SK-N-SH (cell line): Measurements from ENCODE around the gene CELF4. TPM values are rescaled to one million over a fixed set of nuclear protein-coding genes. Genes with fewer than 3 reads are reported as not detected.

Source experiments
- CTCF ChIA-PET: fragments of 300-600, 350-600 bp; formaldehyde crosslinking; extraction: SDS; loops from one replicate; lab custom pipeline; 2021; lab: Yijun Ruan, JAX
- POLR2A ChIA-PET: fragments of 350-600 bp; sonication (Branson Sonifier 250); formaldehyde crosslinking; extraction: SDS; loops from one replicate; lab custom pipeline; 2020; ENCODE audit warnings: antibody characterized with exemption, inconsistent platforms; lab: Yijun Ruan, JAX
- DNase-seq: peaks from one replicate; pipeline ENCODE4 v3.0.0; 2012
- H2AFZ ChIP-seq: fragments of 200-600 bp; sonication (generic); 2 replicates; pipeline ENCODE4 v1.8.1; 2016; ENCODE audit warnings: antibody characterized with exemption, mild to moderate bottlenecking, low read depth
- H3F3A ChIP-seq: fragments of 200-600 bp; sonication (generic); replicated peaks from 2 replicates; pipeline ENCODE3; 2016; ENCODE audit warnings: antibody characterized with exemption, mild to moderate bottlenecking; ENCODE audit not compliant: insufficient read depth
- H3K27ac ChIP-seq, 2 experiments: fragments of 200-500 bp in 1 of 2; fragments of 200-600 bp in 1 of 2; sonication (Bioruptor generic) in 1 of 2; sonication (generic), shearing (Covaris generic) in 1 of 2; 2 replicates each; pipeline versions ENCODE4 v1.5.1 to v1.6.1; 2014 to 2016; ENCODE audit warnings: low read depth in 2 of 2, inconsistent platforms in 1 of 2, low read length in 1 of 2, mild to moderate bottlenecking in 1 of 2, mixed read lengths in 1 of 2
- H3K27me3 ChIP-seq: fragments of 200-600 bp; sonication (generic), shearing (Covaris generic); 2 replicates; pipeline ENCODE4 v1.6.1; 2016; ENCODE audit warnings: mixed run types; ENCODE audit not compliant: insufficient read depth
- H3K36me3 ChIP-seq, 2 experiments: fragments of 200-500 bp in 1 of 2; fragments of 200-600 bp in 1 of 2; sonication (Bioruptor generic) in 1 of 2; sonication (generic) in 1 of 2; replicated peaks in 1 of 2; 2 replicates each; pipeline versions ENCODE3 to v1.5.1; 2014 to 2016; ENCODE audit warnings: low read length in 1 of 2, mild to moderate bottlenecking in 1 of 2; ENCODE audit not compliant: insufficient read depth in 2 of 2, control insufficient read depth in 1 of 2
- H3K4me1 ChIP-seq, 2 experiments: fragments of 200-500 bp in 1 of 2; fragments of 200-600 bp in 1 of 2; sonication (Bioruptor generic) in 1 of 2; sonication (generic), shearing (Covaris generic) in 1 of 2; 2 replicates each; pipeline versions ENCODE4 v1.5.1 to v1.6.1; 2014 to 2016; ENCODE audit warnings: low read depth in 1 of 2, low read length in 1 of 2, mixed run types in 1 of 2; ENCODE audit not compliant: insufficient read depth in 2 of 2, control insufficient read depth in 1 of 2
- H3K4me2 ChIP-seq: fragments of 200-600 bp; sonication (generic), shearing (Covaris generic); 2 replicates; pipeline ENCODE4 v1.6.1; 2017; ENCODE audit warnings: mixed run types
- H3K4me3 ChIP-seq, 2 experiments: fragments of 200-500 bp in 1 of 2; fragments of 200-600 bp in 1 of 2; sonication (Bioruptor generic) in 1 of 2; sonication (generic), shearing (Covaris generic) in 1 of 2; 2 replicates each; pipeline versions ENCODE4 v1.5.1 to v1.8.1; 2014 to 2016; ENCODE audit warnings: low read depth in 2 of 2, inconsistent platforms in 1 of 2, low read length in 1 of 2, mild to moderate bottlenecking in 1 of 2, mixed read lengths in 1 of 2, moderate library complexity in 1 of 2
- H3K79me2 ChIP-seq: fragments of 200-600 bp; sonication (generic); 2 replicates; pipeline ENCODE4 v1.8.1; 2017; ENCODE audit warnings: mild to moderate bottlenecking; ENCODE audit not compliant: insufficient read depth
- H3K9ac ChIP-seq: fragments of 200-600 bp; sonication (generic); 2 replicates; pipeline ENCODE4 v1.6.1; 2017; ENCODE audit warnings: mixed run types
- H3K9me2 ChIP-seq: fragments of 200-600 bp; sonication (generic); 2 replicates; pipeline ENCODE4 v1.6.1; 2017; ENCODE audit warnings: mixed run types
- H3K9me3 ChIP-seq: fragments of 200-600 bp; sonication (generic); 2 replicates; pipeline ENCODE4 v1.6.1; 2017; ENCODE audit warnings: mixed run types, mild to moderate bottlenecking, moderate library complexity
- H4K20me1 ChIP-seq: fragments of 200-600 bp; sonication (generic); 2 replicates; pipeline ENCODE4 v1.6.1; 2017; ENCODE audit warnings: mild to moderate bottlenecking, mixed run types; ENCODE audit not compliant: insufficient read depth
- CHD2 ChIP-seq: fragments of 150-350 bp; IDR thresholded peaks from 2 replicates; pipeline ENCODE4 v1.6.1; 2018; ENCODE audit warnings: low read length; ENCODE audit not compliant: partially characterized antibody
- ELF1 ChIP-seq: IDR thresholded peaks from 2 replicates; pipeline ENCODE4 v1.4.0; 2012
- EZH2phosphoT487 ChIP-seq: fragments of 200-600 bp; sonication (generic); IDR thresholded peaks from 2 replicates; pipeline ENCODE4 v1.6.1; 2017; ENCODE audit warnings: low read depth, mixed run types, mild to moderate bottlenecking, antibody characterized with exemption, moderate library complexity, borderline replicate concordance
- FOXJ3 ChIP-seq: sonication (generic); formaldehyde crosslinking; IDR thresholded peaks from 2 replicates; pipeline ENCODE4 v1.5.1; 2020; ENCODE audit warnings: mild to moderate bottlenecking, missing genetic modification reagents
- FOXM1 ChIP-seq: IDR thresholded peaks from 2 replicates; pipeline ENCODE4 v1.4.0; 2012; ENCODE audit warnings: low read depth, mild to moderate bottlenecking
- GATA2 ChIP-seq: sonication (generic); formaldehyde crosslinking; IDR thresholded peaks from 2 replicates; pipeline ENCODE4 v1.5.0; 2020; ENCODE audit warnings: mild to moderate bottlenecking, missing genetic modification reagents
- MXI1 ChIP-seq: IDR thresholded peaks from 2 replicates; pipeline ENCODE4 v1.6.1; 2012; ENCODE audit warnings: mild to moderate bottlenecking, low read depth, low read length, improper control_type of control experiment
- RAD21 ChIP-seq: IDR thresholded peaks from 2 replicates; pipeline ENCODE4 v1.6.1; 2012; ENCODE audit warnings: mild to moderate bottlenecking, low read length
- SIN3A ChIP-seq: IDR thresholded peaks from 2 replicates; pipeline ENCODE4 v1.6.1; 2012; ENCODE audit warnings: low read depth, mild to moderate bottlenecking, low read length, moderate library complexity, borderline replicate concordance
- TAF1 ChIP-seq: IDR thresholded peaks from 2 replicates; pipeline ENCODE4 v1.6.1; 2012; ENCODE audit warnings: low read depth, mild to moderate bottlenecking, low read length, moderate library complexity, borderline replicate concordance
- TCF12 ChIP-seq: IDR thresholded peaks from 2 replicates; pipeline ENCODE4 v1.4.0; 2012
- YY1 ChIP-seq: IDR thresholded peaks from 2 replicates; pipeline ENCODE4 v1.4.0; 2012; ENCODE audit warnings: low read depth, mild to moderate bottlenecking
- WGBS: methylation state at CpG from one replicate; pipeline ENCODE4 v1.1.6; 2017; ENCODE audit warnings: low lambda C conversion rate; 5-methylcytosine and 5-hydroxymethylcytosine counted together
- polyA plus RNA-seq, 3 experiments: library from polyadenylated mRNA; depleted of rRNA; stranded (reverse); fragments of >200 nt; gene quantifications; 2 replicates each; pipeline ENCODE4 v1.2.3, GENCODE V29; 2012
- TF ChIP-seq, protein P1 (sequence below): fragments of 150-350 bp; IDR thresholded peaks from 2 replicates; pipeline ENCODE4 v1.6.1; 2016; ENCODE audit warnings: mild to moderate bottlenecking, low read depth, low read length
- TF ChIP-seq, protein P2 (sequence below): IDR thresholded peaks from 2 replicates; pipeline ENCODE4 v1.6.1; 2012; ENCODE audit warnings: mild to moderate bottlenecking, low read depth, low read length, moderate library complexity

Gene CELF4
- polyA plus RNA-seq, 1 of the 3 experiments (the other 2 are of a cell fraction) = 0.26 TPM

DNA sequence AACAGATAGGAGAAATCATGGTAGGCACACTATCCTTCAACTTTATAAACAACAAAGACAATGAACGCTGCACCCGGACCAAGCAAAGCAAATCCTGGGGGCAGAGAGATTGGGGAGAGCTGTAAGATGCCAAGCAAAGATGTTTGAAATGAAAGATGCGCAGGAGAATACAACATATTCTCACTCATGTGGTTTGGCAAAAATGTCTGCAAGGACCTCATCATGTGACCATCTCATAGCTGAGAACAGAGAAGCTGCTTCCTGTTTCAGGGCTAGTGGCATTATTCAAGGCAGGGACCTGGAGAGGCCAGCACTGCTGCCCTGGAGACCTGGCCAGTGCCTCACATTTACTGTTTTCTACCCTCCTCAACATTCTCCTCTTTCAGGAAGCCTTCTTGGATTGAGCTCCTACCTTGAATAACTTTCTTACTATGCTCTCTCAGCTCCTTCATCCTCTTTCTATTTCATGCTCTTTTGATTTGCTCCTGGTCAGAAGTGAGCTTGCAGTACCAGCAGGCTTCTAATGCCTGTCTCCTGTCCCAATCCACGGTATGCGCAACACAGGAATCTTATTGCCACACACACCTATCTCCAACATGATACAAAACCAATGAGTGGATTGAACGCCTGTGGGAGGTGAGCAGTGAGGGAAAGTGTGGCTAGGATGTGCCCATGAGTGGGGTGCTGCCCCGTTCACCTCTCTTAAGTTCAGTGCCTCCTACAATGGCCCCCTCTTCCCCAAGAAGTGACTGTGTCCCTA lies 133.0 kb downstream of the CELF4 start:
- H3K4me3 ChIP-seq = no peak overlapping the region
- TF ChIP-seq RAD21 = no peak
- TF ChIP-seq FOXJ3 (CRISPR knock-in tag) = no peak
- ChIA-PET POLR2A (interaction anchor here (1.5 kb wide), 1 partner anchor 114 kb away, joined by 3 read pairs; no protein-coding TSS in a partner anchor), CTCF (interaction anchor here (0.7 to 3.0 kb wide), 6 partner anchors 9 to 344 kb away, joined by 3 to 11 read pairs (median 3); no protein-coding TSS in a partner anchor)
- WGBS = 67% methylated on average over 7 of the region's 7 CpGs
- H3K27me3 ChIP-seq = no peaks in the 10 kb centered on the region
- H3K9me2 ChIP-seq = no peaks in the 10 kb centered on the region
- H3K9me3 ChIP-seq = no peaks in the 10 kb centered on the region
- no peak for DNase-seq
- no peaks in the 10 kb centered on the region for H3K36me3 ChIP-seq
- H2AFZ ChIP-seq = no peak overlapping the region
- no peak overlapping the region for H3K9ac ChIP-seq
- no peaks in the 10 kb centered on the region for H4K20me1 ChIP-seq
- H3K4me1 ChIP-seq = peaks cover 0 to 19% of the 10 kb centered on the region in 2 experiments; a peak in 1 of 4 replicates
- no peaks in the 10 kb centered on the region for H3F3A ChIP-seq
- no peaks in the 10 kb centered on the region for H3K79me2 ChIP-seq
- no peak overlapping the region for H3K27ac ChIP-seq
- H3K4me2 ChIP-seq = no peak overlapping the region

- H3K27ac ChIP-seq = peak overlapping the region in 1 of 2 experiments; percentile 65; a peak in 2 of 4 replicates
- no peaks in the 10 kb centered on the region for H3K79me2 ChIP-seq
- no peak overlapping the region for H3K4me3 ChIP-seq
- peaks cover 0 to 21% of the 10 kb centered on the region in 2 experiments; a peak in 1 of 4 replicates for H3K4me1 ChIP-seq
- H3K27me3 ChIP-seq = no peaks in the 10 kb centered on the region
- no peaks in the 10 kb centered on the region for H3K9me2 ChIP-seq
- no peak overlapping the region for H2AFZ ChIP-seq
- POLR2A ChIA-PET = interaction anchor here (1.5 to 1.6 kb wide), 2 partner anchors 33 to 38 kb away, joined by 3 to 6 read pairs; no protein-coding TSS in a partner anchor
- CTCF ChIA-PET = interaction anchor here (0.6 to 3.0 kb wide), 13 partner anchors 9 to 127 kb away, joined by 3 to 11 read pairs (median 3); no protein-coding TSS in a partner anchor
- no peaks in the 10 kb centered on the region for H4K20me1 ChIP-seq
- peak; percentile 59 for DNase-seq
- no peak overlapping the region for H3K4me2 ChIP-seq
- no peaks in the 10 kb centered on the region for H3K36me3 ChIP-seq
- 44% methylated on average over 5 of the region's 6 CpGs for WGBS
- TF ChIP-seq CHD2 (no peak), FOXM1 (no peak), RAD21 (peak; percentile 48)
- H3K9me3 ChIP-seq = no peaks in the 10 kb centered on the region
- H3F3A ChIP-seq = no peaks in the 10 kb centered on the region
- H3K9ac ChIP-seq = no peak overlapping the region
Measured at GRCh38 chr18:37430357-37431076, 135.1 kb downstream of the CELF4 start.

DNA sequence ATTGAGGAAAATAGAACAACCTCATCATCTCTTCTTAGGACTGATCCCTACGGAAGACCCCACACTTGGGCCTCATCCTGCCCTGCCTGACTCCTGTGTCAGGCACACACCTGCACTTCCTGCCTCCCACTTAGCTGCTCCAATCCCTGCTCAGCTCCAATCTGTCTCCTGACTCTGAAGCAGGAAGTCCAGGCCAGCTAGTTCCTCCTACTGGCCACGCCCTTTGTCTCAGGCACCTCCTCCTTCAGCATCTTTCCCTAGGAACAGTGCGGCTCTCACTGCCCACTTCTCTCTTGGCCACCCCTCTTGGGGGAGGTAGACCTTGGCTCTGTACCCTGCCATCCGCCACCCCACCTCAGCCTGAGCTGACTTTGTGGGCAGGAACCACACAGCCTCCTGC lies 135.8 kb downstream of the CELF4 start:
- Histone ChIP-seq H3K9me2 (no peaks in the 10 kb centered on the region), H3F3A (no peaks in the 10 kb centered on the region), H3K4me3 (no peak overlapping the region), H3K4me2 (no peak overlapping the region), H3K9me3 (no peaks in the 10 kb centered on the region), H3K4me1 (peaks cover 0 to 26% of the 10 kb centered on the region in 2 experiments; a peak in 1 of 4 replicates), H3K9ac (no peak overlapping the region), H3K27ac (no peak overlapping the region; a peak in 1 of 4 replicates), H2AFZ (no peak overlapping the region), H3K36me3 (no peaks in the 10 kb centered on the region), H4K20me1 (no peaks in the 10 kb centered on the region), H3K79me2 (no peaks in the 10 kb centered on the region), H3K27me3 (no peaks in the 10 kb centered on the region)
- DNase-seq = no peak
- TF ChIP-seq TCF12 (no peak), CHD2 (no peak), ELF1 (no peak), GATA2 (CRISPR knock-in tag) (no peak), SIN3A (no peak), RAD21 (no peak), YY1 (no peak), FOXJ3 (CRISPR knock-in tag) (no peak), EZH2phosphoT487 (no peak), MXI1 (no peak), TAF1 (no peak)
- TF ChIP-seq, protein P1, sequence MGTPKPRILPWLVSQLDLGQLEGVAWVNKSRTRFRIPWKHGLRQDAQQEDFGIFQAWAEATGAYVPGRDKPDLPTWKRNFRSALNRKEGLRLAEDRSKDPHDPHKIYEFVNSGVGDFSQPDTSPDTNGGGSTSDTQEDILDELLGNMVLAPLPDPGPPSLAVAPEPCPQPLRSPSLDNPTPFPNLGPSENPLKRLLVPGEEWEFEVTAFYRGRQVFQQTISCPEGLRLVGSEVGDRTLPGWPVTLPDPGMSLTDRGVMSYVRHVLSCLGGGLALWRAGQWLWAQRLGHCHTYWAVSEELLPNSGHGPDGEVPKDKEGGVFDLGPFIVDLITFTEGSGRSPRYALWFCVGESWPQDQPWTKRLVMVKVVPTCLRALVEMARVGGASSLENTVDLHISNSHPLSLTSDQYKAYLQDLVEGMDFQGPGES = no peak
- TF ChIP-seq, protein P2, sequence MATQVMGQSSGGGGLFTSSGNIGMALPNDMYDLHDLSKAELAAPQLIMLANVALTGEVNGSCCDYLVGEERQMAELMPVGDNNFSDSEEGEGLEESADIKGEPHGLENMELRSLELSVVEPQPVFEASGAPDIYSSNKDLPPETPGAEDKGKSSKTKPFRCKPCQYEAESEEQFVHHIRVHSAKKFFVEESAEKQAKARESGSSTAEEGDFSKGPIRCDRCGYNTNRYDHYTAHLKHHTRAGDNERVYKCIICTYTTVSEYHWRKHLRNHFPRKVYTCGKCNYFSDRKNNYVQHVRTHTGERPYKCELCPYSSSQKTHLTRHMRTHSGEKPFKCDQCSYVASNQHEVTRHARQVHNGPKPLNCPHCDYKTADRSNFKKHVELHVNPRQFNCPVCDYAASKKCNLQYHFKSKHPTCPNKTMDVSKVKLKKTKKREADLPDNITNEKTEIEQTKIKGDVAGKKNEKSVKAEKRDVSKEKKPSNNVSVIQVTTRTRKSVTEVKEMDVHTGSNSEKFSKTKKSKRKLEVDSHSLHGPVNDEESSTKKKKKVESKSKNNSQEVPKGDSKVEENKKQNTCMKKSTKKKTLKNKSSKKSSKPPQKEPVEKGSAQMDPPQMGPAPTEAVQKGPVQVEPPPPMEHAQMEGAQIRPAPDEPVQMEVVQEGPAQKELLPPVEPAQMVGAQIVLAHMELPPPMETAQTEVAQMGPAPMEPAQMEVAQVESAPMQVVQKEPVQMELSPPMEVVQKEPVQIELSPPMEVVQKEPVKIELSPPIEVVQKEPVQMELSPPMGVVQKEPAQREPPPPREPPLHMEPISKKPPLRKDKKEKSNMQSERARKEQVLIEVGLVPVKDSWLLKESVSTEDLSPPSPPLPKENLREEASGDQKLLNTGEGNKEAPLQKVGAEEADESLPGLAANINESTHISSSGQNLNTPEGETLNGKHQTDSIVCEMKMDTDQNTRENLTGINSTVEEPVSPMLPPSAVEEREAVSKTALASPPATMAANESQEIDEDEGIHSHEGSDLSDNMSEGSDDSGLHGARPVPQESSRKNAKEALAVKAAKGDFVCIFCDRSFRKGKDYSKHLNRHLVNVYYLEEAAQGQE = no peak
- WGBS = 62% methylated on average over 3 of the region's 4 CpGs
- POLR2A ChIA-PET = interaction anchor here (1.5 to 1.6 kb wide), 2 partner anchors 33 to 38 kb away, joined by 3 to 6 read pairs; no protein-coding TSS in a partner anchor
- CTCF ChIA-PET = interaction anchor here (0.6 to 2.2 kb wide), 8 partner anchors 9 to 109 kb away, joined by 3 to 10 read pairs (median 3); no protein-coding TSS in a partner anchor
